ENCODE measurements around the gene CEP192.
A peak's percentile ranks its signal among the peaks of the same experiment; 100 is the strongest.
"Not testable (repeated sequence)": the region's sequence is repeated elsewhere in the genome, so short reads cannot be mapped to it uniquely, and the experiment has no call there.

CEP192 gene

DNA sequence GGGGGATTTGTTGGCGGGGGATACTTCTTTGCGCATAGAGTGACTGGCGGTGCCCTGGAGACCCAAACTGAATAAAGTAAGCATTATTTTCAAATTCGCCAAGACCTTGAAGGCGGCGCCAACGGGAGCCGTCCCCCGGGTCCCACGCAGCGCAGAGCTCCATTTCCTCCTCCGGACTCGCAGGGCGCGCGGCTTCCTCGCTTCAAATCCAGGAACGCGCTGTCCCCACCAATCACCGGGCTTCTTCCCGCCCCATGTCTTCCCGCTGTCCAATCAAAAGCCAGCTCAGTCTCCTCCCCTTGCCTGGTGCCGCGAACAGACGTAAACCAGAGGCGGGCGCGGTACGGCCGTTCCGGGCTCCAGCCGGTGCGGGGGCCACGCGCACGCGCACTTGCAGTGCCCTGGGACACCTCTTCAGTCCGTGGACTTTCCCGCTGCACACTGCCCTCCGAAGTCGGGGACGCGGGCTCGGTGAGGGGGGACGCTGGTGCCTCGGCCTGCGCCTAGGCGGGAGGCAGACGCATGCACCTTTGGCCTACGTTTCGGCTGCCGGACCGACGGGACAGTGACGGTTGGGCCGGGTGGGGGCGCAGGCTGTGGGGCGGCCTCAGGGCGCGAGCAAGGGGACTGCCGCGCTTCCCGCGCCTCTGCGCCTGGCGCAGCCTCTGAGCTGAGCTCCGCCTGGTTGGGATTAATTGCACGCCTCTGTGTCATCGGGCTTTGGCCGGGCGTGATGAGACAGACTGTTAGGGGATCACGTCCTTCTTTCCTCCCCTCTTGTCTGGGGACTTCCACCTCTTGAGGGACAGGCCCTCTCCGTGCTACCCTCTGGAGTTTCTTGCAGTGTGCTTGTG lies at the start of gene CEP192:
CEP192 (plus strand) TSS at position 396 of the 854 bp plus-strand sequence. CDS start 8,063 bp downstream, outside the sequence.
- DNase-seq, result peak; percentile 57 to 99 (median 96)

- DNase-seq, result no peak
Observed at GRCh38 chr18:12943215-12943614, 47.9 kb upstream of the CEP192 start.

DNA sequence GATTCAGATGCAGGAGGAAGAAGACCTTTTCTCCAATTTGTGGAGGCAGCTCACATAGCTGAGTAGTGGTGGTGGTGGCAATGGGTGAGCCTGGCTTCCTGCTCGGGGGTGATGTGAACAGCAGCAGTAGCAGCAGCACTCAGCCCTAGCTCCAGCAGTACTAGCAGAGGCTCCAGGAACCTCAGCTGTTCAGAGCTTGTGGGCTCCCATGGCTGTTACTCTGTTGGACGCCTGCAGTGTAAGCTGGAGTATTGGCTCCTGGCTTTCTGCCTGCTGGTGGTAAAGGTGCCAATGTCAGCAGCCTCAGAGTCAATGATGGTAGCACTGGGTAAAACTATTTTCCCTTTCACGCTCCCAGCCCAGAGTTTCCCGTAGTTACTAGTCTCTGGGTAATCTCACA lies 46.5 kb upstream of the CEP192 start:
- peak in 10 of 56 donors; percentile 2 to 33 (median 10) for DNase-seq

DNA sequence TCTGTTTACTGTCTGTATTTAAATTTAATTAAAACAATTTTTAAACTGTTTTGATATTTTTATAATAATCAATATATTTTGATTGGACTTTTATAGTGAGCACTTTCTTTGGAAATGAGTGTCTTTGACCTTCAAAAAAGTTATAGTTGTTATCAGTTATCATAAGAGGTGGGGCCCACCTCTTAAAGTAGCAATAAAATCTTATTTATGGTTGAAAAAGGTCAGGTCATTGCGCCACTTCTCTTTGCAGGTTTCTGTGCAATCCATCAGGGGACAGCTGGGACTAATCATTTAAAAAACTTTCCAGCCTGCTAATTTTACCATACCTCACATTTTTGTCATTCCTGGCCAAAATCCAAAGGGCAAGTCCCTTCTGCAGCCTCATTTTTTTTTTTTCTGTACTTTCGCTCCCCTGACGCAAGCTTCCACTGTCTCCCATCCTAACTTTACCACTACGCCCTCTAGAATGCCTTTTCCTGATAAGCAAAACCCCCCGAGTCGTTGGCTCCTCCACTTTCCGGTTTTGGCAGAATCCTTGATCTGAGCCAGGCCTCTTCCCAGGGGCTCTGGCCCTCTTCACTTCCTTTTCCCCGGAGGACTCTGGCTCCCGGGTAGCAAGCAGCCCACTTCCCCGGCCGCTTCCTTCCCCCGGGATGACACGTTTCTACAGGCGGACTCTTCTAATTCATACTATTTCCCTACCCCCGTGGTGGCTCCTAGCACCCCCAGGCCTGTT lies 44.4 kb upstream of the CEP192 start:
- DNase-seq, result peak in 29 of 56 donors; percentile 23 to 71 (median 45)

DNA sequence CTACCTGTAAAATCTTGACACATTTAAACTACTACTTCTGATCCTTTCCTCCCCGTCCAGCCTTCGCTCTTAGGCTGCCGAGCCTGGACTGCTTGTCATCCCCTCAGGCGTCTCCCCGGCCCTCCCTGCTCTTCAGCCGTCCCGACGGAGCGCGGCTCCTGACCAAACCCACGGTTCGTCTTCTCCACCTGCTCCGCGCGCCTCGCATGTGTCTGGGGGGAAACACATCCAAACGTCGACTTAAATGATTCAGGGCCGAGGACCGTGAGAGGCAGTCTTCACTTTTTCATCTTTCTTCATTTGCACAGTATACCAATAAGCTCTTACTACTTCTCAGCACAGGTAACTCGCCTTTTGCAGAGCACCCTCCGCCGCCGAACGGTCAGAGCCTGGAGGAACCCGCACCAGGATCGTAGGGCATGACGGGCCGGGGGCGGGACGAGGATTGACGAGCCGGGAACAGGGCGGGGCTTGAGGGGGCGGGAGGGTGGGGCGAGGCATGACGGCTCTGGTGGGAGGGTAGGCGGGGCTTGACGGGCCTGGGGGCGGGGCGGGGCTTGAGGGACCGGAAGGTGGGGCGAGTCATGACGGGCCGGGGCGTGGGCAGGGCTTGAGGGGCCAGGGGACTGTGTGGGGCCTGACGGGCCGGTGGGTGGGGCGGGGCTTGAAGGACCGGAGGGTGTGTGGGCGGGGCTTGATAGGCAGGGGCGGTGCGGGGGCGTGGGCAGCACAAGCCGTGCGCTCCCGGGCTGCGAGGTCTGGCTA lies 43.7 kb upstream of the CEP192 start, which contains the start of gene SEH1L:
SEH1L (plus strand) TSS at position 727 of the 765 bp plus-strand sequence. CDS start 111 bp downstream, outside the sequence.
- peak; percentile 88 to 100 (median 98) for DNase-seq

DNA sequence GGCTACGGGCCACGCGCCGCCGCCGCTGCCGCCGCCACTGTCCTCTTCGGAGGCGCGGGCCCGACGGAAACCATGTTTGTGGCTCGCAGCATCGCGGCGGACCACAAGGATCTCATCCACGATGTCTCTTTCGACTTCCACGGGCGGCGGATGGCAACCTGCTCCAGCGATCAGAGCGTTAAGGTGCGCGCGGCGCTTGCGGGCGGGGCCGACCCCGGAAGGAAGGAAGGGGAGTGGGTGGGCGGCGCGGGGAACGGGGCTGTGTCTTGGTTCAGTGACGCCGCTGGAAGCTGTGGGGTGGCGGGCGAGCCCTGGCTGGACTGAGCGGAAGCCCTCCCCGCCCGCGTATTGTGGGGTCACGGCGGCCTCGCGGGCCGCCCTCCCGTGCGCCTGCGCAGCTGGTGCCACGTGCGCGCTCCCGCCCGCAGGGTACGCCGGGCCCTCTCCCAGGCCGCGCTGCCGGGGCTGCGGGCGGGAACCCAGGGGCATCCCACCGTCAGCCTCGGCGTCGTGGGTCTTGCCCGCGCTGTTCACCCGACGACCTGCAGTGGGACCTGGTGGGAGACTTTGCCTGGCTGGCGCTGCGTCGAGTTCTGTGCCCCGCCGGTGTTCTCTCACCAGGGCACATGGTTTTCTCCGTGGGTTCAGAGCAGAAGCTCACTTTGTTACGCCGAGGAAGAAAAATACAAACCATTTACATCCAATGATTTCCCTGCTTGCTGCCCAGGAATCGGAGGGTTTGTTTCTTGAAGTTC lies 42.9 kb upstream of the CEP192 start:
- peak in 55 of 56 donors; percentile 74 to 95 (median 90) for DNase-seq

DNA sequence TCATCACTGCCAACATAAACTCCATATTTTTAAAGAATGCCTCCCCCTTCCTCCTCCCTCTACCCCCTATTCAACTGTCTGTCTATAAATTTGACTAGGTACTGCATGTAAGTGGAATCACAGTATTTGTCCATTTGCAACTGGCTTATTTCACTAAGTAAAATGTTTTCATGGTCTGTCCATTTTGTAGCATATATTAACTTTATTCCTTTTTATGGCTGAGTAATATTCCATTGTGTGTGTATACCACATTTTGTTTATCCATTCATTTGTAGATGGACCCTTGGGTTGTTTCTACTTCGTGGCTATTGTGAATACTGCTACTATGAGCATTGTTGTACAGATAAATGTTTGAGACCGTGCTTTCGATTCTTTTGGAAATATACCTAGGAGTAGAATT lies 32.7 kb upstream of the CEP192 start:
- no peak for DNase-seq

GRCh38 chr18:12960395-12960794 lies 30.8 kb upstream of the CEP192 start:
- no peak for DNase-seq

DNA sequence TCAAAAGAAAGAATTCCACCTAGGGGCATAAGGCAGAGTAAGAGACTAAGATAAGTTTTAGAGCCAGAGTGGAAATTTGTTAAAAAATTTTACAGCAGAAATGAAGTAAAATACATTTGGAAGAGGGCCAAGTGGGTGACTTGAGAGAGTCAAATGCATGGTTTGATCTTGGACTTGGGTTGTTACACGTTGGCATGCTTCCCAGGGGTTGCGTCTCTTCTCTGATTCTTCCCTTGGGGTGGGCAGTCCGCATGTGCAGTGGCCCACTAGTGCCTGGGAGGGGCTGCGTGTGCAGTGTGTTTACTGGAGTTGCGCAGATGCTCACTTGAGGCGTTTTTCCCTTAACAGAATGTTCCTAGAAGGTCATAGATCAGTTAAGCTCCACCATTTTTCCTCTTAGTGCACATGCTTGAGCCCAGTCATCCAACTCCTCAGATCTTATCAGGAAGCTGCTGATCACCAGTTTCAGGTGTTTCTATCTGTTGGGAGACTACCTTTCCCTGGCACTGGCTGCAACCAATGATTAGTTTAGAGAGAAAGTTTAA lies 30.2 kb upstream of the CEP192 start:
- peak in 1 of 56 donors; percentile 3 for DNase-seq

DNA sequence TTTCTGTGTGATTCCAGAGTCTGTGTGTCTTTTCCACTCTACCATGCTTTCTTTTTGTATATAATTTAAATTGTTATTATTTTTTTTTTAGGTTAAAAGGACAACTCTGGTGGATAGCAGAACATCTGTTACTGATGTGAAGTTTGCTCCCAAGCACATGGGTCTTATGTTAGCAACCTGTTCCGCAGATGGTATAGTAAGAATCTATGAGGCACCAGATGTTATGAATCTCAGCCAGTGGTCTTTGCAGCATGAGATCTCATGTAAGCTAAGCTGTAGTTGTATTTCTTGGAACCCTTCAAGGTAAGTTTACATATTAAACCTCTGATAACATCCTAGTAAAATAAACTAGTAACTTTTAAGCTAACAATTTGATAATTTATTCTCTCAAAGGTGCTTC lies 28.1 kb upstream of the CEP192 start:
- DNase-seq, result no peak

- no peak for DNase-seq
Observed at GRCh38 chr18:12968115-12968514, 23.0 kb upstream of the CEP192 start.

GRCh38 chr18:12968619-12969018 lies 22.5 kb upstream of the CEP192 start:
- DNase-seq, result no peak

- DNase-seq, result no peak
Observed at GRCh38 chr18:12973562-12974213, 17.5 kb upstream of the CEP192 start.

- DNase-seq, result no peak
Observed at GRCh38 chr18:12975488-12975887, 15.7 kb upstream of the CEP192 start.

- no peak for DNase-seq
Observed at GRCh38 chr18:12976305-12976704, 14.9 kb upstream of the CEP192 start.

GRCh38 chr18:12980065-12980464 lies 11.1 kb upstream of the CEP192 start:
- DNase-seq, result not testable (repeated sequence)

- DNase-seq, result no peak
Observed at GRCh38 chr18:12989397-12990122, 1.6 kb upstream of the CEP192 start.

DNA sequence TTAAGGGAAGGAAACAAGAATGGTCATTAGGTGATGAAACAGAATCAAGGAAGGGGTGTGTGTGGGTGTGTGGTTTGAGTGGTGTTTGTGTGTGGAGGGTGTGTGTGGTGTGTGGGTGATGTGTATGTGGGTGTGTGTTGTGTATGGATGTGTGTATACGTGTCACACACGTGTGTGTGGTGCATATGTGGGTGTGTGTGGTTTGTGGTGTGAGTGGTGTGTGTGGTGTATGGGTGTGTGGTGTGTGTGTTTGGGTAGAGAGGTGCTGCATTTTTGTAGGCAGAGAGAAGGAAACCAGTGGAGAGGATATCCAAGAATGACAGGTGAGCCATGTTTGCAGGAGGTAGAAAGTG lies 1.1 kb upstream of the CEP192 start:
- no peak for DNase-seq

- no peak for DNase-seq
Observed at GRCh38 chr18:12990641-12990966, 558 bp upstream of the CEP192 start.

DNA sequence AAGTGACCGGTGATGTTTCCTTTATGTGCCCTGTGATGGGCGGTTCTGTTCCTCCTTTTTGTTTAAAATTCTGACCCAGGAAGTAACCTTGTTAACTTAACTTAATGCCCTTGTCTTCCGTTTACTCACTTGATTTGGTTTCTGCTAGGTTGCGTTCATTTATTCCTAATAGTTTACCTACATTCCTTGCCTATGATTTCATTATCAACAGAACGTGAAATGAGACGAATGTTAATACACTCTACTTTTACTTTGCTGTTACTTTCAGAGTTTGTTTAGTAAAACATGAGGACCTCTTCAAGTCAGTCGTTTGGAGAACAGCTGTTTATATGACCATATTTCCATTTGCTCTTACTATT lies 638 bp downstream of the CEP192 start:
- no peak for DNase-seq

Data from nucleus accumbens (tissue), 56 donors.